Subcutaneous adipose tissue (tissue), 4 donors: ENCODE data around the gene DNAJC27. TPM values are rescaled to one million over a fixed set of nuclear protein-coding genes. Genes with fewer than 3 reads are reported as not detected.

Source experiments
- CTCF ChIP-seq: fragments of 450-650 bp; IDR thresholded peaks from one replicate; pipeline ENCODE4 v1.5.1; 2016; ENCODE audit warnings: low read depth, mild to moderate bottlenecking, control low read depth, antibody characterized with exemption, moderate library complexity
- total RNA-seq, 4 donors: library from RNA; depleted of rRNA; stranded (reverse); fragments of >200 nt; gene quantifications; one replicate each; pipeline ENCODE4 v1.1.0, GENCODE V29; 2016

Gene DNAJC27
- total RNA-seq, 4 donors from 2014 or later: 9.3 to 21.5 (median 12.4) TPM

GRCh38 chr2:24935145-24935544, 36.6 kb downstream of the DNAJC27 start:
- TF ChIP-seq CTCF: no peak

GRCh38 chr2:24932715-24933114, 39.0 kb downstream of the DNAJC27 start:
- no peak for TF ChIP-seq CTCF

- no peak for TF ChIP-seq CTCF
Observed at GRCh38 chr2:24930768-24931167, 41.0 kb downstream of the DNAJC27 start.

- TF ChIP-seq CTCF: no peak
Observed at GRCh38 chr2:24929230-24929629, 42.5 kb downstream of the DNAJC27 start.

GRCh38 chr2:24928036-24928435, 43.7 kb downstream of the DNAJC27 start:
- no peak for TF ChIP-seq CTCF

GRCh38 chr2:24926602-24927252, 45.0 kb downstream of the DNAJC27 start:
- TF ChIP-seq CTCF: no peak

- TF ChIP-seq CTCF: no peak
Observed at GRCh38 chr2:24926220-24926601, 45.5 kb downstream of the DNAJC27 start.
